ENCODE measurements around the gene ANKRD62. TPM values are rescaled to one million over a fixed set of nuclear protein-coding genes. Genes with fewer than 3 reads are reported as not detected.

ANKRD62 gene
- total and polyA plus RNA-seq, 9 of the 15 experiments (the other 6 are each of a cell fraction or from before 2014, with no cell fraction given), result 0.16 to 1.1 (median 0.45) TPM; not detected in 1

DNA sequence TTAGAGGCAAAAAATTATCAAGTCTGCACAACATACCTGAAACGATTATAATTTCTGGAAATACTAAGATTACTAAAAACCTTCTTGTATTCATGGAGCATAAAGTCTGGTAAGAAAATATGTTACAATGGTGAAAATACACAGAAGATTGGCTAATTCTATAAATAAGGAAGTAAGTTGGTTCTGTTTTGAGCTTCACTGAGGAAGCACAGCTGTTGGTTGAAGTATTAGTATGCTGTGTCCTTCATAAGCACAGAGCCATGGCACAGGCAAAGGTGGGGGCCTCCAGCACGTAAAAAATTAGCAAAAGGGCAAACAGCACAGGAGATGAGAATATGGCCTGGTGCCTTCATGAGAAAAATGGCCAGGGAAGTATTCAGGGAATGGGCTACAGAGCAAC, 40.4 kb upstream of the ANKRD62 start (continued):
- TF ChIP-seq, protein P1, sequence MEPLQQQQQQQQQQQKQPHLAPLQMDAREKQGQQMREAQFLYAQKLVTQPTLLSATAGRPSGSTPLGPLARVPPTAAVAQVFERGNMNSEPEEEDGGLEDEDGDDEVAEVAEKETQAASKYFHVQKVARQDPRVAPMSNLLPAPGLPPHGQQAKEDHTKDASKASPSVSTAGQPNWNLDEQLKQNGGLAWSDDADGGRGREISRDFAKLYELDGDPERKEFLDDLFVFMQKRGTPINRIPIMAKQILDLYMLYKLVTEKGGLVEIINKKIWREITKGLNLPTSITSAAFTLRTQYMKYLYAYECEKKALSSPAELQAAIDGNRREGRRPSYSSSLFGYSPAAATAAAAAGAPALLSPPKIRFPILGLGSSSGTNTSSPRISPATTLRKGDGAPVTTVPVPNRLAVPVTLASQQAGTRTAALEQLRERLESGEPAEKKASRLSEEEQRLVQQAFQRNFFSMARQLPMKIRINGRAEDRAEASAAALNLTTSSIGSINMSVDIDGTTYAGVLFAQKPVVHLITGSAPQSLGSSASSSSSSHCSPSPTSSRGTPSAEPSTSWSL (CRISPR knock-in tag; IDR thresholded peaks at IDR 0.05; ENCODE audit: borderline replicate concordance), result no peak
- TF ChIP-seq, protein P2, sequence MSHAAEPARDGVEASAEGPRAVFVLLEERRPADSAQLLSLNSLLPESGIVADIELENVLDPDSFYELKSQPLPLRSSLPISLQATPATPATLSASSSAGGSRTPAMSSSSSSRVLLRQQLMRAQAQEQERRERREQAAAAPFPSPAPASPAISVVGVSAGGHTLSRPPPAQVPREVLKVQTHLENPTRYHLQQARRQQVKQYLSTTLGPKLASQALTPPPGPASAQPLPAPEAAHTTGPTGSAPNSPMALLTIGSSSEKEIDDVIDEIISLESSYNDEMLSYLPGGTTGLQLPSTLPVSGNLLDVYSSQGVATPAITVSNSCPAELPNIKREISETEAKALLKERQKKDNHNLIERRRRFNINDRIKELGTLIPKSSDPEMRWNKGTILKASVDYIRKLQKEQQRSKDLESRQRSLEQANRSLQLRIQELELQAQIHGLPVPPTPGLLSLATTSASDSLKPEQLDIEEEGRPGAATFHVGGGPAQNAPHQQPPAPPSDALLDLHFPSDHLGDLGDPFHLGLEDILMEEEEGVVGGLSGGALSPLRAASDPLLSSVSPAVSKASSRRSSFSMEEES (CRISPR knock-in tag; IDR thresholded peaks at IDR 0.05), result no peak

DNA sequence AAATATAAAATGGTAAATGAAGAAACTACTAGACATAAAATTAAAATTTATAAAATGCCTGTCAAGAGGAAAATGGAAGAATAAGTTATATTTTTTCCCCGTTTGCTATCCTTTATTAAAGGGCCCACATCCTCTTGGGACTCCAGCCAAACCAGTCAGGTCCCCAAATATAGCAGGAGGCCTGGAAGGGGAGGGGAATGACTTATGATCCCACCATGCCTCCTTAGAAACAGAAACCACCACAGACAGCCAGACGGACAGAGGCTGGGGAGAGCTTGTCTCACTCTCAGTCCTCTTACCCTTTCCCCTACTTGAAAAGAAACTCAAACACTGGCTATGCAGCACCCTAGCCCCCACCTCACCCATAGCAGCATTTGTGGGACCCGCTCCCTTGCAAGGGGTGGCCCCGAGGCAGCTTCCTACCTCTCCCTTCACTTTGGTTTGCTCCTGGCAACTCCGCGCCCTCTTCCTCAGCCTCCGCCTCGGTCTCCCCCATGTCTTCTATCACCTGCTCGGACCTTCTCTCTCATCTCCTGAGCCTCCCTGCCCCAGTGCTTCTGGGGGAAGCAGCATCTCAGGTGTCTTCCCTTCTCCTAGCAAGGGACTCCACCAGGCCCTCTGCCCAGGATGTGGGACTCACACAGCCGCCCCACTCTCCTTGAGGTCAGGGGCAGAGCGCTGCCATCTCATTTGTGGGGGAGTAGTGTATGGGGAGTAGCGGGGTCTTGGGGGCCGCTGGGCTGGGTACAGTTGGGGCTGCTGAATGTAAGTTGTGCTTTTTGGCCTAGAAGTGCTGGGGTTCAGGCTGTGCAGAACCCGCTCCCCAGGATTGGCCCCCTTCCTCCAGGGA, 37.4 kb upstream of the ANKRD62 start:
- Histone ChIP-seq H3K4me3 (no peak overlapping the region), H2AFZ (ENCODE audit: low read depth, low read length) (no peak overlapping the region), H4K20me1 (replicated peaks; ENCODE audit: control insufficient read depth, insufficient read depth, low read length) (no peaks in the 10 kb centered on the region; the same call in 1 of the 2 replicates), H3K27ac (ENCODE audit: extremely low read depth, low read depth, low read length) (no peak overlapping the region), H3K4me2 (ENCODE audit: insufficient read depth, low read length) (no peak overlapping the region), H3K9me1 (ENCODE audit: control insufficient read depth, insufficient read depth, low read length) (no peaks in the 10 kb centered on the region), H3K79me2 (ENCODE audit: control insufficient read depth, insufficient read depth, low read length) (no peaks in the 10 kb centered on the region), H3K36me3 (ENCODE audit: control insufficient read depth, insufficient read depth, low read length) (no peaks in the 10 kb centered on the region), H3K9ac (ENCODE audit: insufficient read depth in 1 of 2, low read depth in 2 of 2, low read length in 2 of 2) (no peak overlapping the region), H3K27me3 (ENCODE audit: control insufficient read depth in 2 of 2, insufficient read depth in 2 of 2, low read length in 2 of 2) (peaks cover 11 to 39% of the 10 kb centered on the region in 2 experiments; a peak in 4 of 5 replicates), H3K4me1 (replicated peaks in 1 of 2; ENCODE audit: control insufficient read depth in 2 of 2, insufficient read depth in 2 of 2, low read length in 2 of 2) (peaks cover 0 to 15% of the 10 kb centered on the region in 2 experiments; a peak in 2 of 5 replicates), H3K9me3 (replicated peaks; ENCODE audit: control insufficient read depth, insufficient read depth, low read depth, low read length) (no peaks in the 10 kb centered on the region)
- ATAC-seq (peak; percentile 18), DNase-seq (ENCODE audit: extremely low read depth in 1 of 4, low spot score in 3 of 4) (no peak), FAIRE-seq (no peak)
- POLR2A ChIA-PET, result interaction anchor here (0.5 kb wide), 1 partner anchor 356 kb away, joined by 3 read pairs; no protein-coding TSS in a partner anchor
- BruUV-seq (replicated peaks), result no TSS peak
- CTCF ChIA-PET (ENCODE audit: low intra/inter-chr PET ratio), result no interaction called here
- WGBS (ENCODE audit: insufficient coverage, low coverage, missing lambda C conversion rate), result under 1% methylated on average over 13 of the region's 14 CpGs
- in situ Hi-C loops (cut with MboI) (no loop called here), intact Hi-C loops (cut with micrococcal nuclease) (no loop called here)
- TF ChIP-seq, protein P3, sequence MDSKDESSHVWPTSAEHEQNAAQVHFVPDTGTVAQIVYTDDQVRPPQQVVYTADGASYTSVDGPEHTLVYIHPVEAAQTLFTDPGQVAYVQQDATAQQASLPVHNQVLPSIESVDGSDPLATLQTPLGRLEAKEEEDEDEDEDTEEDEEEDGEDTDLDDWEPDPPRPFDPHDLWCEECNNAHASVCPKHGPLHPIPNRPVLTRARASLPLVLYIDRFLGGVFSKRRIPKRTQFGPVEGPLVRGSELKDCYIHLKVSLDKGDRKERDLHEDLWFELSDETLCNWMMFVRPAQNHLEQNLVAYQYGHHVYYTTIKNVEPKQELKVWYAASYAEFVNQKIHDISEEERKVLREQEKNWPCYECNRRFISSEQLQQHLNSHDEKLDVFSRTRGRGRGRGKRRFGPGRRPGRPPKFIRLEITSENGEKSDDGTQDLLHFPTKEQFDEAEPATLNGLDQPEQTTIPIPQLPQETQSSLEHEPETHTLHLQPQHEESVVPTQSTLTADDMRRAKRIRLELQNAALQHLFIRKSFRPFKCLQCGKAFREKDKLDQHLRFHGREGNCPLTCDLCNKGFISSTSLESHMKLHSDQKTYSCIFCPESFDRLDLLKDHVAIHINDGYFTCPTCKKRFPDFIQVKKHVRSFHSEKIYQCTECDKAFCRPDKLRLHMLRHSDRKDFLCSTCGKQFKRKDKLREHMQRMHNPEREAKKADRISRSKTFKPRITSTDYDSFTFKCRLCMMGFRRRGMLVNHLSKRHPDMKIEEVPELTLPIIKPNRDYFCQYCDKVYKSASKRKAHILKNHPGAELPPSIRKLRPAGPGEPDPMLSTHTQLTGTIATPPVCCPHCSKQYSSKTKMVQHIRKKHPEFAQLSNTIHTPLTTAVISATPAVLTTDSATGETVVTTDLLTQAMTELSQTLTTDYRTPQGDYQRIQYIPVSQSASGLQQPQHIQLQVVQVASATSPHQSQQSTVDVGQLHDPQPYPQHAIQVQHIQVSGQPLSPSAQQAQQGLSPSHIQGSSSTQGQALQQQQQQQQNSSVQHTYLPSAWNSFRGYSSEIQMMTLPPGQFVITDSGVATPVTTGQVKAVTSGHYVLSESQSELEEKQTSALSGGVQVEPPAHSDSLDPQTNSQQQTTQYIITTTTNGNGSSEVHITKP (IDR thresholded peaks at IDR 0.05; ENCODE audit: partially characterized antibody), result peak; percentile 15
- TF ChIP-seq ZNF445 (CRISPR knock-in tag; IDR thresholded peaks at IDR 0.05; ENCODE audit: low read depth) (no peak), ATF1 (CRISPR knock-in tag; IDR thresholded peaks at IDR 0.05) (no peak), ATF1 (tag; IDR thresholded peaks at IDR 0.05) (no peak), C11orf30 (IDR thresholded peaks at IDR 0.05; ENCODE audit: low read depth) (no peak), ZKSCAN1 (IDR thresholded peaks at IDR 0.05; ENCODE audit: low read depth, low read length) (no peak), MAFG (tag; conservative IDR thresholded peaks at IDR 0.05) (no peak), GABPB2 (CRISPR knock-in tag; conservative IDR thresholded peaks at IDR 0.05) (no peak)
- TF ChIP-seq, protein P4, sequence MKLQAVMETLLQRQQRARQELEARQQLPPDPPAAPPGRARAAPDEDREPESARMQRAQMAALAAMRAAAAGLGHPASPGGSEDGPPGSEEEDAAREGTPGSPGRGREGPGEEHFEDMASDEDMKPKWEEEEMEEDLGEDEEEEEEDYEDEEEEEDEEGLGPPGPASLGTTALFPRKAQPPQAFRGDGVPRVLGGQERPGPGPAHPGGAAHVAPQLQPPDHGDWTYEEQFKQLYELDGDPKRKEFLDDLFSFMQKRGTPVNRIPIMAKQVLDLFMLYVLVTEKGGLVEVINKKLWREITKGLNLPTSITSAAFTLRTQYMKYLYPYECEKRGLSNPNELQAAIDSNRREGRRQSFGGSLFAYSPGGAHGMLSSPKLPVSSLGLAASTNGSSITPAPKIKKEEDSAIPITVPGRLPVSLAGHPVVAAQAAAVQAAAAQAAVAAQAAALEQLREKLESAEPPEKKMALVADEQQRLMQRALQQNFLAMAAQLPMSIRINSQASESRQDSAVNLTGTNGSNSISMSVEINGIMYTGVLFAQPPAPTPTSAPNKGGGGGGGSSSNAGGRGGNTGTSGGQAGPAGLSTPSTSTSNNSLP (IDR thresholded peaks at IDR 0.05; ENCODE audit: borderline replicate concordance, low read depth, low read length), result no peak

Measured in K562 (cell line).